NB4 (cell line): Measurements from ENCODE around the gene ZNF766.

Experiments
- CTCF ChIP-seq: IDR thresholded peaks from one replicate; pipeline ENCODE4 v1.5.1; 2012; ENCODE audit warnings: low read depth, low read length
- POLR2A ChIP-seq: IDR thresholded peaks from 2 replicates; pipeline ENCODE4 v1.6.1; 2011; ENCODE audit warnings: mild to moderate bottlenecking; ENCODE audit not compliant: insufficient read length; ENCODE audit errors: extremely low read depth

GRCh38 chr19:52307275-52307674 lies 37.9 kb downstream of the ZNF766 start:
- TF ChIP-seq POLR2A (no peak), CTCF (no peak)
